ENCODE measurements around the gene MAGI2.

MAGI2 gene

GRCh38 chr7:78066599-78066998 lies 1386.9 kb downstream of the MAGI2 start:
- H3K4me1 ChIP-seq (ENCODE audit: insufficient read depth, poor library complexity, severe bottlenecking) = no peaks in the 10 kb centered on the region
- DNase-seq (ENCODE audit: low spot score) (no peak), ATAC-seq (ENCODE audit: low read depth) (no peak)
- H3K27ac ChIP-seq (ENCODE audit: poor library complexity, severe bottlenecking) = no peak overlapping the region
- no peaks in the 10 kb centered on the region for H3K9me3 ChIP-seq (ENCODE audit: severe bottlenecking)
- no peaks in the 10 kb centered on the region for H3K27me3 ChIP-seq (ENCODE audit: insufficient read depth, poor library complexity, severe bottlenecking)
- H3K36me3 ChIP-seq (ENCODE audit: low read depth) = no peaks in the 10 kb centered on the region
- H3K4me3 ChIP-seq (ENCODE audit: severe bottlenecking) = no peak overlapping the region
- no peak for TF ChIP-seq CTCF (IDR thresholded peaks at IDR 0.05; ENCODE audit: poor library complexity, severe bottlenecking)

DNA sequence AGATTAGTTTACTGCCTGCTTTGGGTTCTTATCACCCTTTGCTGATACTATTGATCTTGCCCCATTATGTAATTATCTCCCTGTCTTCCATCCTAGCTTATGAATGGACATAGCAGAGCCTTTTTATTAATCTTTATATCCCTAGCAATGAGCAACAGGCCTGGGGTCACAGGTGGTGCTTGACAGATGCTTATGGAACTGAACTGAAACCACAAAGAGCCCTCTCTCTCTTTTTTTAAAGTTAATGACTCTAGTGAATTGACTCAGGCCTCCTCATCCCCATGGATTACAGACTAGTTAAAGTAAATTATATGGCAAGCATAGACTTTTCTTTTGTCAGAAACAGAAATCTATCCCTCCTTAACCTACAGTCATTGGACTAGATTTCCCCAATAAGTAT lies 1389.7 kb downstream of the MAGI2 start:
- TF ChIP-seq CTCF (IDR thresholded peaks at IDR 0.05; ENCODE audit: poor library complexity, severe bottlenecking) = no peak
- Histone ChIP-seq H3K4me3 (ENCODE audit: severe bottlenecking) (no peak overlapping the region), H3K36me3 (ENCODE audit: low read depth) (no peaks in the 10 kb centered on the region), H3K4me1 (ENCODE audit: insufficient read depth, poor library complexity, severe bottlenecking) (no peaks in the 10 kb centered on the region), H3K9me3 (ENCODE audit: severe bottlenecking) (no peaks in the 10 kb centered on the region), H3K27ac (ENCODE audit: poor library complexity, severe bottlenecking) (no peak overlapping the region), H3K27me3 (ENCODE audit: insufficient read depth, poor library complexity, severe bottlenecking) (no peaks in the 10 kb centered on the region)
- ATAC-seq (ENCODE audit: low read depth) = no peak
- DNase-seq (ENCODE audit: low spot score) = no peak

DNA sequence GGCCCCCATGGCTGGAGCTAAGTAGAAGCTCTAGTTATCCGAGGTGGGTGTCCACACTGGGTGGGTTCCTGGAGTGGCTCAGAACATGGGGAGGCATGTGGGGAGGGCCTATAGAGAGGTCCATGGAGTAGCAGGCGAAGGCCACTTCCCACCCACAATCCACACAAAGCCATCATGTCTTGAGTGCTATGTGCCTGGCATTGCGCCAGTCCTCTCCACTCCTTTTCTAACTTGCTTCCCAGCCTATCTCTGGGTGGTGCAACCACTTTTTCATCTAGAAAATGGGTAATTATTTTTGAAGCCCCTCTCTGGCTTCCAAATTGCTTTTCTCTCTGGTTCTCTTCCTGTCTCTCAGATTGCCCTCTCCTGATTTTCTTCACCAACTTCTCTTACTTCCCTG lies 1391.3 kb downstream of the MAGI2 start:
- DNase-seq (ENCODE audit: low spot score) (no peak), ATAC-seq (ENCODE audit: low read depth) (no peak)
- H3K4me3 ChIP-seq (ENCODE audit: severe bottlenecking) = no peak overlapping the region
- TF ChIP-seq CTCF (IDR thresholded peaks at IDR 0.05; ENCODE audit: poor library complexity, severe bottlenecking) = no peak
- H3K36me3 ChIP-seq (ENCODE audit: low read depth) = no peaks in the 10 kb centered on the region
- no peaks in the 10 kb centered on the region for H3K27me3 ChIP-seq (ENCODE audit: insufficient read depth, poor library complexity, severe bottlenecking)
- H3K4me1 ChIP-seq (ENCODE audit: insufficient read depth, poor library complexity, severe bottlenecking) = no peaks in the 10 kb centered on the region
- H3K27ac ChIP-seq (ENCODE audit: poor library complexity, severe bottlenecking) = no peak overlapping the region
- H3K9me3 ChIP-seq (ENCODE audit: severe bottlenecking) = no peaks in the 10 kb centered on the region

DNA sequence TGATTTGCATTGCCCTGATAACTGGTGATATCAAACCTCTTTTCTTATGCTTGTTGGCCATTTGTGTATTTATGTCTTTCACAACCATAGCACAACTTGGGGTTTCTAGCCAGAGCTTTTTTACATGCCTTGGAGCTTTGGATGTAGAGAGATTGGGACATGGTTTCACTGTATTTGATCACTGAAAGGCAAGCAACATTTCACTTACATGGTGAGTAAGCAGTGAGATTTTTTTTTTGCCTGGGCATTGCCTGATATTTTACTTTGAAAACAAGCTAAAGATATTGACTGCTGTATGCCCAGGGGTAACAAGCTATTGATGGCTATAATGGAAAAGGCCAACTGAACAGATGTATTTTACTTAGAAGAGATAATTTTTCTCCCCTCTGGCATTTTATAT lies 1395.9 kb downstream of the MAGI2 start:
- no peak for DNase-seq (ENCODE audit: low spot score)
- no peak overlapping the region for H3K4me3 ChIP-seq (ENCODE audit: severe bottlenecking)
- no peaks in the 10 kb centered on the region for H3K9me3 ChIP-seq (ENCODE audit: severe bottlenecking)
- no peak overlapping the region for H3K27ac ChIP-seq (ENCODE audit: poor library complexity, severe bottlenecking)
- no peaks in the 10 kb centered on the region for H3K27me3 ChIP-seq (ENCODE audit: insufficient read depth, poor library complexity, severe bottlenecking)
- no peaks in the 10 kb centered on the region for H3K4me1 ChIP-seq (ENCODE audit: insufficient read depth, poor library complexity, severe bottlenecking)
- H3K36me3 ChIP-seq (ENCODE audit: low read depth) = no peaks in the 10 kb centered on the region
- ATAC-seq (ENCODE audit: low read depth) = no peak
- TF ChIP-seq CTCF (IDR thresholded peaks at IDR 0.05; ENCODE audit: poor library complexity, severe bottlenecking) = no peak

DNA sequence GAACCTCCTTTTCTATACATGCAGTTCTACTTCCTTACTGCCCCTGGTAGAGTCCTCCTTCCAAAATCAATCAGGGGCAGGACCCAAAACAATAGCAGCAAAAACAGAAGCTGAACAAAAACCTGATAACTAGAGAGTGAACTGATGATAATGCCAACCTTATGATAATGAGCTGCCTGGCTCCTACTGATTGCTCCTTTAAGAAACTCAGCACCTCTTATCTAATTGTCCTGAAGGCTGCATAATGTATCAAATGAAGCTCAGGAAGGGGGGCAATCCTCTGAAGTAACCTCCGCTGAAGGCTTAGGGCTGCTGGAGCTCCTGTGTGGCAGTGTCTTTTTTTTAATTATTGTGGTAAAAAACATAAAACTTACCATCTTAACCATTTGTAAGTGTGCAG lies 1397.9 kb downstream of the MAGI2 start:
- no peak for ATAC-seq (ENCODE audit: low read depth)
- Histone ChIP-seq H3K4me1 (ENCODE audit: insufficient read depth, poor library complexity, severe bottlenecking) (no peaks in the 10 kb centered on the region), H3K27me3 (ENCODE audit: insufficient read depth, poor library complexity, severe bottlenecking) (no peaks in the 10 kb centered on the region), H3K4me3 (ENCODE audit: severe bottlenecking) (no peak overlapping the region), H3K36me3 (ENCODE audit: low read depth) (no peaks in the 10 kb centered on the region), H3K9me3 (ENCODE audit: severe bottlenecking) (no peaks in the 10 kb centered on the region), H3K27ac (ENCODE audit: poor library complexity, severe bottlenecking) (no peak overlapping the region)
- no peak for DNase-seq (ENCODE audit: low spot score)
- TF ChIP-seq CTCF (IDR thresholded peaks at IDR 0.05; ENCODE audit: poor library complexity, severe bottlenecking) = no peak
